Activated T-cell treated with anti-CD3 and anti-CD28 coated beads, Interleukin-2, amount 50 U/mL, for 4 hours (primary cell): ENCODE measurements around the gene UBXN10. TPM values are rescaled to one million over a fixed set of nuclear protein-coding genes. Genes with fewer than 3 reads are reported as not detected.
A peak's percentile ranks its signal among the peaks of the same experiment; 100 is the strongest.

Experiments
- ATAC-seq, 2 donors: fragments of 200-7000 bp; cut with Tn5 transposase; one replicate each; pipeline ENCODE4 v1.10.0; 2021
- DNase-seq: peaks from one replicate; pipeline ENCODE4 v3.0.0-alpha.2; 2020
- H3K27me3 Mint-ChIP-seq: one replicate; pipeline ENCODE4 v1.8.0; 2021; ENCODE audit warnings: low read depth, mixed read lengths
- H3K36me3 Mint-ChIP-seq: one replicate; pipeline ENCODE4 v1.8.0; 2022; ENCODE audit warnings: mixed read lengths; ENCODE audit not compliant: insufficient read depth
- H3K4me1 Mint-ChIP-seq: one replicate; pipeline ENCODE4 v1.8.0; 2021; ENCODE audit warnings: low read depth, mixed read lengths
- H3K4me3 Mint-ChIP-seq: one replicate; pipeline ENCODE4 v1.8.0; 2021; ENCODE audit warnings: mild to moderate bottlenecking, moderate library complexity, mixed read lengths
- H3K9me3 Mint-ChIP-seq: one replicate; pipeline ENCODE4 v1.8.0; 2021; ENCODE audit warnings: mixed read lengths
- total RNA-seq, 3 donors: library from RNA; stranded (reverse); gene quantifications; one replicate each; pipeline ENCODE4 v1.2.1, GENCODE V29; 2021

Gene UBXN10, protein sequence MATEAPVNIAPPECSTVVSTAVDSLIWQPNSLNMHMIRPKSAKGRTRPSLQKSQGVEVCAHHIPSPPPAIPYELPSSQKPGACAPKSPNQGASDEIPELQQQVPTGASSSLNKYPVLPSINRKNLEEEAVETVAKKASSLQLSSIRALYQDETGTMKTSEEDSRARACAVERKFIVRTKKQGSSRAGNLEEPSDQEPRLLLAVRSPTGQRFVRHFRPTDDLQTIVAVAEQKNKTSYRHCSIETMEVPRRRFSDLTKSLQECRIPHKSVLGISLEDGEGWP
- under 1 TPM; 0.18 to 0.50 (median 0.33) TPM for total RNA-seq

DNA sequence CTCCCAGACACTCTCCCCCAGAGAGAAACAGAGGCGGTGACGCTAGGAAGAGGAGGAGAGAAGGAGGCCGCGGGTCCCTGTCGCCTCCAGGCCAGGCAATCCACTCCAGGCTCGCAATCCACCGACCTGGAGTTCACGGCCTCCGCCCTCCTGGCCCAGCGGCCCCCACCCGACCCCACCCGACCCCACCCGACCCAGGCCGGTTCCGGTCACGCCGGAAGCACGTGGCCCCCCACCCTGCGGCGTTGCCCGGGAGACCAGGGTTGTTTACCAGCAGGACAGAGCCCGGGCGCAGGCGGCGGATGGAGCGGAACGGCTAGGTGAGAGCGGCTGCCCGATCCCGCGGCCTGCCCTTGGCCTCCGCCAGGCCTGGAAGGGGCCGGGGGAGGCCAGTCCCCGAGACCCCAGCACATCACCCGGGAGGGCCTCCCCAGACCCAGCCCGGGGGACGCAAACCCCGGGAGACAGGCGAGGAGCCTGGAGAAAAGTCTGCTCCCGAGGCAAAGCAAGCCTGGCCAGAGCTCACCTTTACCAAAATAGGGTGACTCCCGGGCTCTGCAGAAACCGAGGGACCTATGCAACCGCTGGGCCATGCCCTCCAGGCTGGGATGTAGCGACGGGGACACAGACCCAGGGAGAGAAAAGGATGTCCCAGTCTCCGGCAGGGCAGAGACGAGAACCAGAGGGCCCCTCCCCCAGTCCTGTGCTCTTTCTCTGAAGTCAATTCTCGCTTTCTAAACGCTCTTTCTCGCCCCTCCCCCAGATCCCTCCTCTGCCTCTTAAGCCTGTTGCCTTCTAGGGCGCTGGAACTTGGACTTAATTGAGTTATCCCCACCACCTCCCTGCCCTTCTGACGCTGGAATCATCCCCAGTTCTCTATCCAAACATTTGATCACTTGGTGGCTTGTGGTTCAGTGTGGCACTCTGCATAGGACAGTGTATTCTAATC lies at the start of gene UBXN10, which contains the start of gene PLA2G2C:
UBXN10 (plus strand) TSS at position 263 of the 949 bp plus-strand sequence. CDS start 4,466 bp downstream, outside the sequence.
PLA2G2C (minus strand) TSS at position 685 of the 949 bp plus-strand sequence. CDS start 9,155 bp downstream, outside the sequence.
- DNase-seq (peak; percentile 39), ATAC-seq (peak; percentile 45 to 55)
- Mint-ChIP-seq H3K4me3 (peak within 1 kb of the TSS; percentile 74), H3K27me3 (peaks cover 5% of the 10 kb centered on the region), H3K36me3 (no peaks in the 10 kb centered on the region), H3K9me3 (no peaks in the 10 kb centered on the region), H3K4me1 (peaks cover 51% of the 10 kb centered on the region)

DNA sequence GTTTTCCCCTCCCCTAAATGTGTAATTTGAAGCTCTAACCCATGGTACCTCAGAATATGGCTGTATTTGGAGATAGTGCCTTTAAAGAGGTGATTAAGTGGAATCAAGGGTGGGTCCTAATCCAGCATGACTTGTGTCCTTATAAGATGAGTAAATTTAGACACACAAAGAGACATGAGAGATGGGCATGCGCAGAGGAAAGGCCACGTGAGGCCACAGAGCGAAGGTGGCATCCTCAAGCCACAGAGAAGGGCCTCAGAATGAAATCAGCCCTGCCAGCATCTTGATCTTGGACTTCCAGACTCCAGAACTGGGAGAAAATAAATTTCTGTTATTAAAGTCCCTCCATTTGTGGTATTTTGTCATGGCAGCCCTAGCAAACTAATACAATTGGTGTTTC lies 49.6 kb upstream of the UBXN10 start:
- ATAC-seq = no peak
- Mint-ChIP-seq H3K4me1 (no peaks in the 10 kb centered on the region), H3K36me3 (no peaks in the 10 kb centered on the region), H3K27me3 (peaks cover 9% of the 10 kb centered on the region), H3K4me3 (no peak overlapping the region), H3K9me3 (peaks cover 3% of the 10 kb centered on the region)
- DNase-seq = no peak

GRCh38 chr1:20137055-20137454 lies 48.8 kb upstream of the UBXN10 start:
- Mint-ChIP-seq H3K9me3 (no peaks in the 10 kb centered on the region), H3K27me3 (peaks cover 4% of the 10 kb centered on the region), H3K36me3 (no peaks in the 10 kb centered on the region), H3K4me1 (no peaks in the 10 kb centered on the region), H3K4me3 (no peak overlapping the region)
- ATAC-seq (no peak), DNase-seq (no peak)

DNA sequence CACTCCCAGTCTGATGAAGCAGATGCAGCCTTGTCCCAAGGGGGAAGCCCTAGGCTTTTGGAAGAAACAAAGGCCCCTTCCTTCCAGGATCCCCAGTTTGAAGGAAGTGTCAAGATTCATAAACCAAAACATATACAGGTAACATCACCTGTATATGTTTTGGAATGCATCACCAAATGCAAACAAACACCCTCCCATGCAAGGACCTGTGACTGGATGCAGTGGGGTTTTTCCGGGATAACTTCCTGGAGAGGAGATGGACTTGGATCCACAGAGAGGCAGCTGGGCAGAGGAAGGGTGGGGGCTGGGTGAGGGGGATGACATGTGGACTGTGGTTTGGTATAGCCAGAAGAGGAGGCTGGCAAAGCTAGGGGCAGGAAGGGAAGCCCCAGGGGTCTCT lies 48.3 kb upstream of the UBXN10 start:
- DNase-seq (no peak), ATAC-seq (no peak)
- Mint-ChIP-seq H3K4me1 (no peaks in the 10 kb centered on the region), H3K9me3 (no peaks in the 10 kb centered on the region), H3K36me3 (no peaks in the 10 kb centered on the region), H3K27me3 (peaks cover 2% of the 10 kb centered on the region), H3K4me3 (no peak overlapping the region)

GRCh38 chr1:20138346-20138745 lies 47.5 kb upstream of the UBXN10 start:
- Mint-ChIP-seq H3K9me3 (no peaks in the 10 kb centered on the region), H3K4me1 (no peaks in the 10 kb centered on the region), H3K36me3 (no peaks in the 10 kb centered on the region), H3K4me3 (no peak overlapping the region), H3K27me3 (peaks cover 2% of the 10 kb centered on the region)
- ATAC-seq (no peak), DNase-seq (no peak)

DNA sequence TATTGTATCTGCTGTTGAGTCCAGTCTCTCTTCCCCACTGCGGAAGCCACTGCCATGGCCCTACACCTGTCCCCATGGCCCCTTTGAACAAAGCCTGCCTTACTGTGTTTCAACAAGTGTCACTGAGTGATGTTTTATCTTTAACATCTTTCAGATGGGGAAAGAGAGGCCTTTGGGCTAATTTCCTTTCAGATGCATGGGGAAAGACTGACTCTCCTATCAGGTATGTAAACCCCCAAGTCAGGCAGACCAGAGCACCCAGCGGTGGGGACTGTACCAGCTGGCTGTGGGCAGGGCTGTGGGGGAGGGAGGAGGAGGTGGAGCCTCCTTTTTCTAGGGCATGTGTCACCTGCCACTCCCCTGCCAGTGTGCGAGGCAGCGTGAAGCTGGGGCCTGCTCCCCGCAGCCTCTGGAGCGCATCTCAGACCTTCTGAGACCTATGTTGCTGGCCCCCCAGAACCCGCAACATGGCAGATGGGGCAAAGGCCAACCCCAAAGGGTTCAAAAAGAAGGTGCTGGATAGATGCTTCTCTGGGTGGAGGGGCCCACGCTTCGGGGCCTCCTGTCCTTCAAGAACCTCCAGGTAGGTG lies 46.8 kb upstream of the UBXN10 start, which contains the start of gene PLA2G2F:
PLA2G2F (plus strand) TSS at position 363 of the 590 bp plus-strand sequence; CDS start at position 468, 105 bp downstream.
- Mint-ChIP-seq H3K27me3 (peaks cover 2% of the 10 kb centered on the region), H3K4me1 (no peaks in the 10 kb centered on the region), H3K36me3 (no peaks in the 10 kb centered on the region), H3K9me3 (no peaks in the 10 kb centered on the region), H3K4me3 (no peak within 1 kb of the TSS)
- no peak for ATAC-seq
- DNase-seq = no peak

DNA sequence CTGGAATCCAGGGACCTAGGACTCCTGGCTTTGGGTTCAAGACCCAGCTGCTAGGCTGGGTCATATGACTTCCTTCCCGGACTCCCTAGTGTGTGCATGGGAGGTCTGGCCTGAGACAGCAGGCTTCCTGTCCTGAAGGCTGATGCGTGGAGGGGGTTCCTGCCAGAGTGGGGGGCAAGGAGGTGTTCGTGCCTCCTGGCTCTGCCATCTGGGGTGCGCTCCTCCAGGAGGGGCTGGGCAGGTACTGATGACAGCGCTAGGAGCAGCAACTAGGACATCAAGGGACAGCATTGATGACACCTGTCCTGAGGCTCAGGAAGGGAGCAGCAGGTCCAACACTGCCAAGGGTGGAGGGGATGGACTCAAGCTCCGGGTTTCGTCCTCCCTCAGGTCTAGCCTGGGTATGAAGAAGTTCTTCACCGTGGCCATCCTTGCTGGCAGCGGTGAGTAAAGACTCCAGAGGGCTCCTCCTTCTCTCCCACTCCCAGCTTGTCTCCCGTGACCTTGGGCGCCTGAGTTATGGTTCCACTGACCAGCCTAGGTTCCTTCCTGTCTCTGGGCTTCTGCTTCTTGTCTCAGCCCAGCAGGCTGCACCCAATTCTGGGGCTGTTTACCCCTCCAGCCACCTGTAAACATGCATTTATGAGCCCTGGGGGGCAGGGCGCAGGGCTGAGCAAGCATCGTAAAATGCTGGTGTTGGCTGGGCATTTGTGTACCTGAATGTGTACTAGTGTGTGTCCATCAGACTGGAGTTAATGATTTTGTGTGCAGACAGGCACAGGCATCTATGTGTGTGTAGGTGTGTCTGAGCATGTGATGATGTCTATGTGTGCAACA lies 45.9 kb upstream of the UBXN10 start:
- Mint-ChIP-seq H3K4me1 (no peaks in the 10 kb centered on the region), H3K4me3 (no peak overlapping the region), H3K27me3 (peaks cover 2% of the 10 kb centered on the region), H3K36me3 (no peaks in the 10 kb centered on the region), H3K9me3 (no peaks in the 10 kb centered on the region)
- DNase-seq (no peak), ATAC-seq (no peak)

GRCh38 chr1:20141001-20141400 lies 44.9 kb upstream of the UBXN10 start:
- Mint-ChIP-seq H3K4me1 (no peaks in the 10 kb centered on the region), H3K36me3 (no peaks in the 10 kb centered on the region), H3K4me3 (no peak overlapping the region), H3K9me3 (no peaks in the 10 kb centered on the region), H3K27me3 (peaks cover 2% of the 10 kb centered on the region)
- DNase-seq (no peak), ATAC-seq (no peak)

GRCh38 chr1:20141466-20141865 lies 44.4 kb upstream of the UBXN10 start:
- Mint-ChIP-seq H3K4me3 (no peak overlapping the region), H3K36me3 (no peaks in the 10 kb centered on the region), H3K4me1 (no peaks in the 10 kb centered on the region), H3K9me3 (no peaks in the 10 kb centered on the region), H3K27me3 (peaks cover 2% of the 10 kb centered on the region)
- no peak for DNase-seq
- ATAC-seq = no peak

GRCh38 chr1:20142001-20142710 lies 43.7 kb upstream of the UBXN10 start:
- ATAC-seq (no peak), DNase-seq (no peak)
- H3K27me3 Mint-ChIP-seq = peaks cover 2% of the 10 kb centered on the region
- no peaks in the 10 kb centered on the region for H3K4me1 Mint-ChIP-seq
- H3K36me3 Mint-ChIP-seq = no peaks in the 10 kb centered on the region
- no peak overlapping the region for H3K4me3 Mint-ChIP-seq
- no peaks in the 10 kb centered on the region for H3K9me3 Mint-ChIP-seq

- no peak overlapping the region for H3K4me3 Mint-ChIP-seq
- H3K27me3 Mint-ChIP-seq = peaks cover 2% of the 10 kb centered on the region
- H3K36me3 Mint-ChIP-seq = no peaks in the 10 kb centered on the region
- ATAC-seq (no peak), DNase-seq (no peak)
- no peaks in the 10 kb centered on the region for H3K9me3 Mint-ChIP-seq
- H3K4me1 Mint-ChIP-seq = no peaks in the 10 kb centered on the region
These were observed 42.6 kb upstream of the UBXN10 start for GRCh38 chr1:20143318-20143717.

- H3K36me3 Mint-ChIP-seq = no peaks in the 10 kb centered on the region
These were observed 41.9 kb upstream of the UBXN10 start for GRCh38 chr1:20143734-20144565.

More at GRCh38 chr1:20143734-20144565, 41.9 kb upstream of the UBXN10 start:
- DNase-seq = no peak
- no peak for ATAC-seq
- no peaks in the 10 kb centered on the region for H3K9me3 Mint-ChIP-seq
- H3K4me3 Mint-ChIP-seq = no peak overlapping the region
- peaks cover 2% of the 10 kb centered on the region for H3K27me3 Mint-ChIP-seq
- no peaks in the 10 kb centered on the region for H3K4me1 Mint-ChIP-seq
